Esophagus squamous epithelium (tissue), 5 donors: ENCODE results near the gene RIC8A. TPM values are rescaled to one million over a fixed set of nuclear protein-coding genes. Genes with fewer than 3 reads are reported as not detected.

Source experiments
- DNase-seq: peaks from one replicate; lab custom pipeline; 2025; lab: John Stamatoyannopoulos, UW
- H3K27ac ChIP-seq, 4 donors: fragments of 200-600 bp; sonication (generic); one replicate each; pipeline ENCODE4 v1.5.1; 2016 to 2019; ENCODE audit warnings: mild to moderate bottlenecking in 1 of 4
- H3K27me3 ChIP-seq, 4 donors: fragments of 200-600 bp; sonication (generic); 1 replicate in 3 of 4; 2 replicates in 1 of 4; pipeline versions ENCODE4 v1.5.1 to v1.6.0; 2017 to 2021; ENCODE audit warnings: antibody characterized with exemption in 1 of 4
- H3K36me3 ChIP-seq, 3 donors: fragments of 200-600 bp; sonication (generic); one replicate each; pipeline ENCODE4 v1.5.1; 2016 to 2019
- H3K4me1 ChIP-seq, 3 donors: fragments of 200-600 bp; sonication (generic); one replicate each; pipeline ENCODE4 v1.5.1; 2017 to 2019
- H3K4me3 ChIP-seq, 4 donors: fragments of 200-600 bp; sonication (generic); 1 replicate in 3 of 4; 2 replicates in 1 of 4; pipeline ENCODE4 v1.5.1; 2016 to 2019; ENCODE audit warnings: mild to moderate bottlenecking in 2 of 4, moderate library complexity in 1 of 4
- H3K9me3 ChIP-seq, 3 donors: fragments of 200-600 bp; sonication (generic); one replicate each; pipeline ENCODE4 v1.5.1; 2016 to 2019
- CTCF ChIP-seq, 6 experiments: fragments of 450-650 bp in 4 of 6; fragments of 200-600 bp in 2 of 6; sonication (generic) in 2 of 6; IDR thresholded peaks; one replicate each; pipeline ENCODE4 v1.5.1; 2016 to 2019; ENCODE audit warnings: antibody characterized with exemption in 6 of 6, mild to moderate bottlenecking in 4 of 6, moderate library complexity in 4 of 6
- POLR2A ChIP-seq, 4 donors: fragments of 450-650 bp; IDR thresholded peaks; one replicate each; pipeline ENCODE4 v1.6.1; 2017; ENCODE audit warnings: antibody characterized with exemption in 4 of 4, mild to moderate bottlenecking in 4 of 4, moderate library complexity in 3 of 4
- WGBS, 2 donors: methylation state at CpG; one replicate each; pipeline ENCODE4 v1.1.5; 2018; 5-methylcytosine and 5-hydroxymethylcytosine counted together
- intact Hi-C: fragments of 100-400 bp; cut with DNase I; formaldehyde crosslinking; loops from one replicate; pipeline ENCODE4 v1.15.0; 2022
- total RNA-seq, 4 donors: library from RNA; depleted of rRNA; stranded (reverse); fragments of >200 nt; gene quantifications; one replicate each; pipeline ENCODE4 v1.1.0, GENCODE V29; 2016
- donor health status: DM: yes; HTN: yes; CAD: no.

The RIC8A gene
- total RNA-seq, 4 donors from 2014 or later, result 48.3 to 71.1 (median 60.2) TPM

- H3K27me3 ChIP-seq, result no peaks in the 10 kb centered on the region
- no peak overlapping the region for H3K27ac ChIP-seq
- H3K36me3 ChIP-seq, result peaks cover 4 to 60% (median 20%) of the 10 kb centered on the region in 3 donors
- DNase-seq, result no peak
- H3K4me3 ChIP-seq, result no peak overlapping the region
- peaks cover 11 to 25% (median 16%) of the 10 kb centered on the region in 3 donors for H3K4me1 ChIP-seq
- WGBS, 2 donors, result 67 to 69% methylated on average over 1 of the region's 1 CpG
- TF ChIP-seq POLR2A (IDR thresholded peaks at IDR 0.05) (no peak), CTCF (IDR thresholded peaks at IDR 0.05) (no peak)
- no peaks in the 10 kb centered on the region for H3K9me3 ChIP-seq
- intact Hi-C loops, result no loop called here
Measured at GRCh38 chr11:240315-240714, 32.8 kb downstream of the RIC8A start.

- H3K4me3 ChIP-seq, result no peak overlapping the region
- no peaks in the 10 kb centered on the region for H3K9me3 ChIP-seq
- no peak for DNase-seq
- H3K27ac ChIP-seq, result no peak overlapping the region
- H3K36me3 ChIP-seq, result peaks cover 9 to 73% (median 30%) of the 10 kb centered on the region in 3 donors
- H3K27me3 ChIP-seq, result no peaks in the 10 kb centered on the region
- 94 to 95% methylated on average over 5 of the region's 5 CpGs for WGBS, 2 donors
- intact Hi-C loops, result no loop called here
- TF ChIP-seq CTCF (IDR thresholded peaks at IDR 0.05), result no peak
- peaks cover 11 to 19% (median 12%) of the 10 kb centered on the region in 3 donors for H3K4me1 ChIP-seq
Measured at GRCh38 chr11:241634-242033, 34.1 kb downstream of the RIC8A start.

- H3K4me3 ChIP-seq, result no peak overlapping the region
- H3K36me3 ChIP-seq, result peaks cover 9 to 100% (median 48%) of the 10 kb centered on the region in 3 donors
- no peak for TF ChIP-seq POLR2A (IDR thresholded peaks at IDR 0.05)
- TF ChIP-seq CTCF (IDR thresholded peaks at IDR 0.05), result no peak
- no peaks in the 10 kb centered on the region for H3K4me1 ChIP-seq
- intact Hi-C loops, result no loop called here
- H3K27me3 ChIP-seq, result no peaks in the 10 kb centered on the region
- 84 to 85% methylated on average over 2 of the region's 2 CpGs for WGBS, 2 donors
- H3K9me3 ChIP-seq, result no peaks in the 10 kb centered on the region
- DNase-seq, result no peak
- H3K27ac ChIP-seq, result no peak overlapping the region
Measured at GRCh38 chr11:244376-244775, 36.9 kb downstream of the RIC8A start.

GRCh38 chr11:249062-249461 lies 41.6 kb downstream of the RIC8A start:
- H3K4me1 ChIP-seq, result no peaks in the 10 kb centered on the region
- peaks cover 23 to 100% (median 62%) of the 10 kb centered on the region in 3 donors for H3K36me3 ChIP-seq
- TF ChIP-seq CTCF (IDR thresholded peaks at IDR 0.05) (no peak), POLR2A (IDR thresholded peaks at IDR 0.05) (no peak)
- no peak overlapping the region for H3K4me3 ChIP-seq
- intact Hi-C loops, result no loop called here
- 92% methylated on average over 5 to 7 of the region's 8 CpGs for WGBS, 2 donors
- no peaks in the 10 kb centered on the region for H3K9me3 ChIP-seq
- no peak for DNase-seq
- H3K27me3 ChIP-seq, result no peaks in the 10 kb centered on the region
- H3K27ac ChIP-seq, result no peak overlapping the region

- no peak for DNase-seq
- no peaks in the 10 kb centered on the region for H3K9me3 ChIP-seq
- no peak overlapping the region for H3K27ac ChIP-seq
- no peaks in the 10 kb centered on the region for H3K4me1 ChIP-seq
- H3K36me3 ChIP-seq, result peaks cover 19 to 88% (median 51%) of the 10 kb centered on the region in 3 donors
- 89 to 99% methylated on average over 5 of the region's 5 CpGs for WGBS, 2 donors
- TF ChIP-seq POLR2A (IDR thresholded peaks at IDR 0.05) (no peak), CTCF (IDR thresholded peaks at IDR 0.05) (no peak)
- H3K27me3 ChIP-seq, result no peaks in the 10 kb centered on the region
- no peak overlapping the region for H3K4me3 ChIP-seq
- intact Hi-C loops, result no loop called here
Measured at GRCh38 chr11:250274-250673, 42.8 kb downstream of the RIC8A start.
